Cardiac muscle cell (in vitro differentiated cells and primary cell): Measurements from ENCODE around the gene RANBP3. TPM values are rescaled to one million over a fixed set of nuclear protein-coding genes. Genes with fewer than 3 reads are reported as not detected.

Source experiments
- DNase-seq, 2 donors: peaks; one replicate each; pipeline versions ENCODE4 v3.0.0 to v3.0.0-alpha.2; 2010 to 2017; ENCODE audit warnings: low read depth in 1 of 2, low spot score in 1 of 2
- H3K27ac ChIP-seq: fragments of 200-600 bp; sonication (generic); 2 replicates; pipeline ENCODE4 v1.5.1; 2016
- H3K27me3 ChIP-seq: fragments of 200-600 bp; sonication (generic); 2 replicates; pipeline ENCODE4 v1.6.0; 2016; ENCODE audit warnings: control low read depth
- H3K36me3 ChIP-seq: fragments of 200-600 bp; sonication (generic); 2 replicates; pipeline ENCODE4 v1.5.1; 2016; ENCODE audit warnings: control low read depth
- H3K4me1 ChIP-seq: fragments of 200-600 bp; sonication (generic); 2 replicates; pipeline ENCODE4 v1.8.1; 2017; ENCODE audit warnings: low read depth, mild to moderate bottlenecking, mixed run types
- H3K4me3 ChIP-seq: fragments of 200-600 bp; sonication (generic); 2 replicates; pipeline ENCODE4 v1.5.1; 2016; ENCODE audit warnings: mild to moderate bottlenecking
- H3K9me3 ChIP-seq: fragments of 200-600 bp; sonication (generic); 2 replicates; pipeline ENCODE4 v1.5.1; 2017; ENCODE audit warnings: low read depth, mild to moderate bottlenecking, control low read depth
- CTCF ChIP-seq: IDR thresholded peaks from 2 replicates; pipeline ENCODE4 v1.5.1; 2012; ENCODE audit warnings: low read depth, mild to moderate bottlenecking, low read length
- polyA plus RNA-seq: library from polyadenylated mRNA; unstranded; fragments of >200 nt; fragmentation: Nextera tagmentation; extraction: Ambion mirVana; gene quantifications from 2 replicates; pipeline ENCODE4 v1.2.1, GENCODE V29; 2016
- total RNA-seq: library from RNA; depleted of rRNA; stranded (reverse); fragments of >200 nt; gene quantifications from 2 replicates; pipeline ENCODE4 v1.2.3, GENCODE V29; 2016

Gene RANBP3
- total and polyA plus RNA-seq, 2 experiments from 2014 or later, result 17.7 to 108 TPM

- no peaks in the 10 kb centered on the region for H3K4me1 ChIP-seq
- H3K4me3 ChIP-seq, result no peak overlapping the region
- no peak for DNase-seq
- peaks cover 66% of the 10 kb centered on the region for H3K36me3 ChIP-seq
- H3K27me3 ChIP-seq, result no peaks in the 10 kb centered on the region
- no peak overlapping the region for H3K27ac ChIP-seq
- no peaks in the 10 kb centered on the region for H3K9me3 ChIP-seq
- no peak for TF ChIP-seq CTCF
Measured at GRCh38 chr19:5929625-5930024, 48.3 kb downstream of the RANBP3 start.

DNA sequence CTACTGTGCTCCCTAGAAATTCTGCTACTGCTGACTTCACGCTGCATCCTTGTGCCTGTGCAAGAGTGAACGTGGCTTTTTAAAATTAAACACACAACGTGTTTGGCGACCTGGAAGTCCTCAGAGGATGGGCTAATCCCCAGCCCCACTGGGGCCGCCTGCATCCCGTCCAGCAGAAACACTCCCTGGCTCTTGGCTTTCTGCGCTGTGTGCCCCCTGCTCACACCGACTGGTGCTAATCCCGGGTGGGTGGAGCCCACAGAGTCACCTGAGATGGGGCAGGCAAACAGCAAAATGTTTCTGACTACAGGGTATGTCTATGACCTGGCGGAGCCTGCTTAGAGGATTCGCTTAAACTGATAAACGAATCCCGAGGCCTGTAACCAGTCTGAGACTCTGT lies 48.8 kb downstream of the RANBP3 start:
- peaks cover 70% of the 10 kb centered on the region for H3K36me3 ChIP-seq

GRCh38 chr19:5927441-5927821 lies 50.5 kb downstream of the RANBP3 start:
- H3K4me1 ChIP-seq, result no peaks in the 10 kb centered on the region
- H3K4me3 ChIP-seq, result no peak overlapping the region
- no peaks in the 10 kb centered on the region for H3K27me3 ChIP-seq
- no peak for TF ChIP-seq CTCF
- H3K27ac ChIP-seq, result no peak overlapping the region
- no peak for DNase-seq
- no peaks in the 10 kb centered on the region for H3K9me3 ChIP-seq
- peaks cover 83% of the 10 kb centered on the region for H3K36me3 ChIP-seq

More for the DNA sequence above, 48.8 kb downstream of the RANBP3 start:
- Histone ChIP-seq H3K27me3 (no peaks in the 10 kb centered on the region), H3K4me3 (no peak overlapping the region), H3K4me1 (no peaks in the 10 kb centered on the region), H3K9me3 (no peaks in the 10 kb centered on the region), H3K27ac (no peak overlapping the region)
- TF ChIP-seq CTCF, result no peak
- no peak for DNase-seq

GRCh38 chr19:5926641-5927440 lies 51.1 kb downstream of the RANBP3 start:
- Histone ChIP-seq H3K27me3 (no peaks in the 10 kb centered on the region), H3K4me1 (no peaks in the 10 kb centered on the region), H3K27ac (no peak overlapping the region), H3K4me3 (no peak overlapping the region), H3K9me3 (no peaks in the 10 kb centered on the region), H3K36me3 (peaks cover 84% of the 10 kb centered on the region)
- TF ChIP-seq CTCF, result no peak
- DNase-seq, result peak in 1 of 2 donors; percentile 38

DNA sequence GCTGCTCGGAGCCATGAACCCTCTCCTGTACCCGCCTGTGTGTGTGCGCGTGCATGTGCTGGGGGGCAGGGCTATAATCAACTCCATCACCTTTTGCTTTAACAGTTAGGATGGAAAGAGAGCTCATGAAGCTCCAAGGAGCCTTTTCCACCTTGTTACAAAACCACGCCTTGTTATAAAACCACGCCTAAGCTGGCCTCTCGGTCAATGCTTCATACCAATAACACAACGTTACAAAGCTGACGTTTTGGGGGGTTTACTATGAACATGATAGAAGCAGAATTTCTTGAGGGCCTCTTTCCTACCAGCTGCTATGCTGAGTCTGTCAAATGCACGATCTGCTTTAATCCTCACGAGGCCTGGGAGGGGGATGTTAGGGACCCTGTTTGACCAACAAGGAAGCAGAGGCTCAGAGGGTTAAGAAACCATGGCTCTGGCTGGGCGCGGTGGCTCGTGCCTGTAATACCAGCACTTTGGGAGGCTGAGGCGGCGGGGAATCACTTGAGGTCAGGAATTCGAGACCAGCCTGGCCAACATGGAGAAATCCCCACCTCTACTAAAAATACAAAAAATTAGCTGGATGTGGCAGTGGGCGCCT lies 52.0 kb downstream of the RANBP3 start:
- Histone ChIP-seq H3K36me3 (peaks cover 82% of the 10 kb centered on the region), H3K27me3 (no peaks in the 10 kb centered on the region), H3K4me1 (no peaks in the 10 kb centered on the region), H3K4me3 (no peak overlapping the region), H3K27ac (no peak overlapping the region), H3K9me3 (no peaks in the 10 kb centered on the region)
- DNase-seq, result no peak
- TF ChIP-seq CTCF, result no peak
